Posterior vena cava (tissue), 2 donors: ENCODE results near the gene BUB1. TPM values are rescaled to one million over a fixed set of nuclear protein-coding genes. Genes with fewer than 3 reads are reported as not detected.
"Not testable (repeated sequence)": the region's sequence is repeated elsewhere in the genome, so short reads cannot be mapped to it uniquely, and the experiment has no call there.

Experiments
- DNase-seq: peaks from one replicate; pipeline ENCODE4 v3.0.0-alpha.2; 2020; ENCODE audit warnings: low spot score
- intact Hi-C, 2 donors: fragments of 100-400 bp; cut with DNase I; formaldehyde crosslinking; loops; one replicate each; pipeline versions ENCODE4 v1.14.1 to v1.14.2; 2022 to 2023
- total RNA-seq, 2 donors: library from RNA; stranded (reverse); fragmentation: NEBNext Ultra II Directional; extraction: Animal tissue kit (Norgen Biotek cat#: 25700); gene quantifications; one replicate each; pipeline ENCODE4 v1.2.1, GENCODE V29; 2021
- donor health status: DM: yes; HTN: yes; CAD: no.
- donor health status: DM: yes; HTN: yes; CAD: no.

Gene BUB1
- total RNA-seq, 2 donors from 2014 or later = 0.57 to 1.1 TPM

DNA sequence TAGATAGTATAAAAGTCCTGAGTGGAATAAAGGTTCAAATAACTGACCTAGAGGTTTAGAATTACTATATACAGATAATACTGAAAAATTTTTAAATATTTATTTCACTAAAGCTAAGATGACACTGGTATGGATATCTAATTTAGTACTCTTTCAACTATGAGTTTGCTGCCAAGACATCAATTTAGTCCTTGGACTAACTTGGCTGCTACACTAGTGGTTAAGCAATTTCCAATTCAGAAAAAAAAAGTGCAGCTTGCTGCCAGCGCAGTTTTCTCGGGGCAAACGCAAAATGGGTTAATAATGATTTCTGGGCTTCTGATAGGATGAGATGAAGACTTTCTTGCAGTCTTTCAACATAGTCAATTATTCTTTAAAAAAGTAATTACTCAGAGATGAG, 10.8 kb downstream of the BUB1 start:
- no peak for DNase-seq
- intact Hi-C loops = no loop called here

DNA sequence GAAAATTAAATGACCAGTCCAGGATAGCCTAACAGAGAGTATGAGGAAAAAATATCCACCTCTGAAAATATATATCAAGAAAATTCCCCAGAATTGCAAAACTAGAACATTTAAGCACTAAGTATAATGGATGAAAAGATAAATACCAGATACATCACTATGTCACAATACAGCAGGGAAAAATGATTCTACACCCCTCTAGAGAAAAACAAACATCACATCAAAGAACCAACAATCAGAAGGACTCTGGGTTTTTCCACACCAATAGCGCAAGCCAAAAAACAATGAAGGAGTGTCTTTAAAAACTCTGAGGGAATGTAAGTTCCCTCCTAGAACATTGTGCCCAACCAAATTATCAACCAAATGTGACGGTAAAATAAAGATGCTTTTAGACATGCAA, 13.7 kb downstream of the BUB1 start:
- no peak for DNase-seq
- intact Hi-C loops = no loop called here

DNA sequence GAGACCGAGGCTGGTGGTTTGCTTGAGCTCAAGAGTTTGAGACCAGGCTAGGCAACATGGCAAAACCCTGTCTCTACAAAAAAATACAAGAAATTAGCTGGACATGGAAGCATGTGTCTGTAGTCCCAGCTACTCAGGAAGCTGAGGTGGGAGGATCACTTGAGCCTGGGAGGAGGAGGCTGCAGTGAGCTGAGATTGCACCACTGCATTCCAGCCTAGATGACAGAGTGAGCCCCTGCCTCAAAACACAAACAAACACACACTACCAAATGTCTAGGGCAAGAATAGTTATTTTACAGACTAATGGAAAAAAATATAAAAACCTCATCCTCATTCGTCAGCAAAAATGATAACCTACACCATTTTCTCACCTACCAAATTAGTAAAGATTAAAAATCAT, 15.3 kb downstream of the BUB1 start:
- no peak for DNase-seq
- intact Hi-C loops = no loop called here

DNA sequence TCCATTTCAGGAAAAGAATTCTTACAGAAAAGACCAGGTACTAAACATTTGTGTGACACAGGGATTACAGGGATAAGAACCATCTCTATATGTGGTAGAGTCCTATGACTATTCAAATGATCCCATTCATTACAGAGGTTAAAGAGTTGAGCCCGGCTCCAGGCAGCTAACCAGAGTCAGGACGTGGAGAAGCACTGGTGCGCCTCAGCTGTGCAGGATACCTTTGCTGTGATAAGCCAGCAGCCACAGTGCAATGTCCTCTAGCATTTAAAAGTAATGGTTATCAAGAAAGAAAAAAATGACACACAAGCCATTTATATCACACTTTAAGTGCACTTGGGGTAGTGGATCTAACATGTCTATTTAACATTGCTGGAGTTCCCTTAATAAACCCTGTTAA, 17.3 kb downstream of the BUB1 start:
- intact Hi-C loops = no loop called here

DNA sequence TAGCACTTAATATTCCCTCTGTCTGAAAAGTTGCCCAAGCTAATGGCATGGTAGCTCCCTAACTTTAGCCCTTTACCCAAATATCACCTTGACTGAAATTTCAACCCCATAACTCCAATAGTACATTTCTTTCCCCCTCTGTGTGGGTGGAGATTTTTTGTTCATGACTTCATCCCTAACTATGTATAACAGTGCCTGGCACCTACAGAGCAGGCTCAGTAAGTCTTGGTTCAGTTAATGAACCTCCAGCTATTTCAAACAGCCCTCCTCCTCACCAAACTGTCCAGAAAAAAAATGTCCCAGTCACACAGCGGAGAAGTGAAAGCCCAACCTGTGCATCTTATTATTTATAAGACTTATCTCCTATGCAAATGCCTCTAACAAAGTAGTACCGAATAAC, 18.6 kb downstream of the BUB1 start:
- DNase-seq = no peak
- intact Hi-C loops = no loop called here

More for the DNA sequence above, 17.3 kb downstream of the BUB1 start:
- no peak for DNase-seq

DNA sequence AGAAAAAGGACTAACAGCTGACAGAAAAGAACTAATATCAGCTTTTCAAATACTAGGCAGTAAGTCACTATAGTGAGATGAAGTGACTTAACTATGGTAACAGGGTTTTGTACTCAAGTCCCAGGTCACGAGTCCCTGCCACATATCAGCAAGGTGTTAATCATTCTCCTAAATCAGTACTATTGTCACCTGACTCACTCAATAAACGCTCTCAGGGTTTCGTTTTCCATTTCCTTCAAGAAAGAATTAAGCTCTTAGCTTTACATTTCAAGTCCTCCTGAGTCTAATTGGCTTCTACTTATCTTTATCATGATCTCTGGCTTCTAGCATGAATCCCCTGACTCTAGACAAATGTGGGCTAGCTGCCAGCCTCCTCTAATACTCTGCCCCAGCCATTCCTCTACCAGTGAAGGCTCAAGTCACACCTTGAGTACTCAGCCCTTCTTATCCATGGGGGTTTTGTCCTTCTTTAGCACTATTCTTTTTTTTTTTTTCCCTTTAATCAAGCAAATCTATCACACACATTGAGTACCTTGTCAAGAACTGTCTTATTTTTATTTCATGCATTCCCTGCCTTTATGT, 20.0 kb downstream of the BUB1 start:
- intact Hi-C loops = no loop called here
- no peak for DNase-seq

DNA sequence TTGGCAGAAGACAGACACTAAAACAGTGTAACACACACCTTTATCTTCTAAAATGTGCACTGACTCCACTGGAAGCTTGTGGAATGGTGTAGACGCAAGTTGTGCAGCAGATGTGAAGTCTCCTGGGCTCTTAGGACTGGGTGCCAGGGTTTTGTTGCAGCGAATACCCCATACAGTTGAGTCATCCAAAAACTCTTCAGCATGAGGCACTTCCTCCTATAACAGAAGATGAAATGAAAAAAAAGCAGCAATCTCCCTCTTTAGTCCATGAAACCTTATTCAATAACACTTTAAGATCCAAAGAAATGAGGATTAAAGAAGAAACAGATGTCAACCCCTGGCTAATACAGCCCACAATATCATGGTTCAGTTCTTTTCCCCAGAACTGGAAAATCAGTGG, 22.2 kb downstream of the BUB1 start:
- DNase-seq = no peak
- intact Hi-C loops = no loop called here

DNA sequence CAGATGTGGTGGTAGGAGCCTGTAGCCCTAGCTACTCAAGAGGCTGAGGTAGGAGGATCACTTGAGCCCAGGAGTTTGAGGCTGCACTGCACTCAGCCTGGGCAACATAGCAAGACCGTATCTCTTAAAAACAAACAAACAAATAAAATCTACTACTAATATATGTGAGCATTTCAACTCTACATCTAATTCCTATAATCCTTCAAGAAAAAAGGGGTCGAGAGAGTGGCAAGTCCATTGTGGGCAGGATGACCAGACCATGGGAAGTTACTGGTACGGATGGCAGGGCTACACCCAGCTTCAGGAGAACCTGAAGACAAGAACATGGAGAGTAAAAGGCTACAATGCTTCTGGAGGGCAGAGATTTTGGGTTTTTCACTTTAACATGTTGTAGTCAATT, 24.0 kb downstream of the BUB1 start:
- intact Hi-C loops = no loop called here
- DNase-seq = no peak

DNA sequence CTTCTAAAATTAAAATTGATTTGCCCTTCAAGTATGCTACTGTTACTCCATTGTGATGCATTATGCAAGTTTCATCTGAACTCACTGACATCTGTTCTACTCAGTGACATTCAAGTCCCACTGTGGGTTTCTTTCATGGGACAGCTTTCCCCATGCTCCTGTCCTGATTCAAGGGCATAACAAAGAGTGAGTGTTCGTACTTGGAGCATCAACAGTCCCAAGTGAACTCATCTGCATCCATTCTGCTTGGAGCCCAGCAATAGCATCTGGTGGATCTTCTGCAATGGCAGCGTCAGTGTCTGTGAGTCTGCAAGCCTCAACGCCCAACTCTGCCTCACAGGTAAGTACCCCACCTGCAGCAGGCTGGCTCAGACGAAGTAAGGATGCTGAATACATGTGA, 27.5 kb downstream of the BUB1 start:
- intact Hi-C loops = no loop called here
- DNase-seq = no peak

DNA sequence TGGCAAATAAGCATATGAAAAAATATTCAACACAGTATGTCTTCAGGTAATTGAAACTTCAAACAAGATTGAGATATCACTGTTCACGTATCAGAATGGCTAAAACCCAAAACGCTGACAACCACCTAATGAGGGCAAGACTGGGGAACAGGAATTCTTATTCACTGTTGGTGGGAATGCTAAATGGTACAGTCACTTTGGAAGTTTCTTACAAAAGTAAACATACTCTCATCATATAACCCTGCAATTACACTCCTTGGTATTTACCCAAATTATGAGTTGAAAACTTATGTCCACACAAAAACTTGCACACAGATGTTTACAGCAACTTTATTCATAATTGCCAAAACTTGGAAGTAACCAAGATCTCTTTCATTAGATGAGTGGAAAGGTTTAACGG, 30.1 kb downstream of the BUB1 start:
- intact Hi-C loops = no loop called here
- DNase-seq = no peak

DNA sequence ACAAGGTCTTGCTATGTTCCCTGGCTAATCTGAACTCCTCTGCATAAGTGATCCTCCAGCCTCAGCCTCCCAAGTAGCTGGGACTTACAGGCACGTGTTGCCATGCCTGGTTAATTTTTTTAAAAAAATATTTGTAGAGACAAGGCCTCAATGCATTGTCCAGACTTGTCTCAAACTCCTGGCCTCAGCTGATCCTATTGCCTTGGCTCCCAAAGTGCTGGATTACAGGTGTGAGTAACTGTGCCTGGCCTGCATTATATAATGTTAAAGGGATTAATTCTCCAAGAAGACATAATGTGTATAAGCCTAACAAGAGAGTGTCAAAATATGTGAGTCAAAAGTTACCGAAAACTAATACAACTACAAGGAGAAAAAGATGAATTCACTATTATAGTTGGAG, 32.2 kb downstream of the BUB1 start:
- no peak for DNase-seq
- intact Hi-C loops = no loop called here

DNA sequence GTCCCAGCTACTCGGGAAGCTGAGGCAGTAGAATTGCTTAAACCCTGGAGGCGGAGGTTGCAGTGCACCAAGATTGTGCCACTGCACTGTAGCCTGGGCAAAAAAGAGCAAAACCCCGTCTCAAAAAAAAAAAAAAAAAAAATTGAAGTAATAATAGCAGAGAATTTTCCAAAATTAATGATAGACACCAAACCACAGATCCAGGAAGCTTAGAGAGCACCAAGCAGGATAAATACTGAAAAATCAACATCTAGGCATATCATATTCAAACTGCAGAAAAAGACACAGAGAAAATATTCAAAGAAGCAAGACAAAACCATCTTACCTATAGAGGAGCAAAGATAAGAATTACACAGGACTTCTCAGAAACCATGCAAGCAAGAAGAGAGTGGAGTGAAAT, 33.5 kb downstream of the BUB1 start:
- intact Hi-C loops = no loop called here
- DNase-seq = no peak

DNA sequence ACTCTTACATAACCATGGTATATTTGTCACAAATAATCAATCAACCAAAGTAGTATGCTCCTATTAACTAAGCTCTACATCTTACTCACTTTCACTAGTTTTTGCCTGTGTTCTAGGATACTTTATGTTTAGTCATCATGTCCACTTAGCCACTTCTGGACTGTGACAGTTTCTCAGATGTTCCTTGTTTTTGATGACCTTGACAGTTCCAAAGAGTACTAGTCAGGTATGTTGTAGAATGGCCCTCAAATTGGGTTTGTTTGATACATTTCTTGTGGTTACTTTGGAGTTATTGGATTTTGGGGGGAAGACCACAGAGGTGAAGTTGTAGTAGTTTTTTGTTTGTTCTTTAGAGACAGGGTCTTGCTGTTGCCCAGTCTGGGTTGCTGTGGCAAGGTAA, 35.5 kb downstream of the BUB1 start:
- DNase-seq = no peak
- intact Hi-C loops = no loop called here

DNA sequence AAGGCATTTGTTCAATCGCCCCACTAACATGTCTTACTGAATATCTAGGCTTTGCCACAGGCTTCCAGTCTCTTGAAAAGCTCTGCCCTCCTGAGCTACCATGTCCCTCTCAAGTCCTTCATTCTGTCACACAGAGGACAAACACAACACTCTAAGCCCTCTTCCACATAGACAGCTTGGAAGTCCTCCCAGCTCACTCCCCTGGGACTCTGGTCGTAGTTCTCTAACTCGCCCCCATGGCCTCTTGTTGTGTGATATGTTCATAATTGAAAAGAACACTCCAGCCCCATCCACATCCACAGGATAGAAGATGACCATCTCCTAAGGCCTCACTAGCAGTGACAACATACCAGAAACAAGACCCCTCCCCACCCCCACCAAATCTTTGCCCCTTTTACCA, 37.9 kb downstream of the BUB1 start:
- intact Hi-C loops = no loop called here
- DNase-seq = no peak

DNA sequence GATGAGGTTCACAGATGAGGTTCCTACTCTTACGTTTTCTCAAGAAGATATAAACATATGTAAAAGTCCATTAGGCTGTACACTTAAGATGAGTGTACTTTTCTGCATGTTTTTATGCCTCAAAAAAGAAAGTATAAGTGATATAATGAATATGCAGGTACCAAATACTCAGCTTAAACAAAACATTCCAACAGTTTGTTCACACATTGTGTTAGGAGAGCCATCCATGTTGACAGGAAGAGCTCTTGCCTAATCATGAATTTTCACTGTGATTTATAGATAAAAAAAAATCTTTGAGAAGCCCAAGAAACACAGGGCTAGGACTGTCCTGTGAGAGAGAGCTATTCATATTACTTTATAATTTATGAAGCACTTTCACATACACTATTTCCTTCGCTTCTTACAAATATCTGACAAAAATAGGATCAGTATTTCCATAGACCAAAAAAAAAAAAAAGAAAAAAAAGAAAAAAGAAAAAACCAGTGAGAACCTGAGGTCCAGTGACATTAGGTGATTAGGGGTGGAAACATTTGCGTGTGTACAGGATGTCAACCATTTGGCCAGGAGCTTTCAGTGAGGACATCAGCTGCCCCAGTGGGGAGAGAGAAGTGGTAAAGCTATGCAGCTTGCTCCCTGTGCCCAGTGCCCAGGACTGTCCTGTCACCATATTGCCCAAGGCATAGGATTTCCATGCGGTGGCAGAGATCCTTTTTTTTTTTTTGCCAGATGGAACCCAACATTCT, 38.7 kb downstream of the BUB1 start:
- intact Hi-C loops = no loop called here
- no peak for DNase-seq

DNA sequence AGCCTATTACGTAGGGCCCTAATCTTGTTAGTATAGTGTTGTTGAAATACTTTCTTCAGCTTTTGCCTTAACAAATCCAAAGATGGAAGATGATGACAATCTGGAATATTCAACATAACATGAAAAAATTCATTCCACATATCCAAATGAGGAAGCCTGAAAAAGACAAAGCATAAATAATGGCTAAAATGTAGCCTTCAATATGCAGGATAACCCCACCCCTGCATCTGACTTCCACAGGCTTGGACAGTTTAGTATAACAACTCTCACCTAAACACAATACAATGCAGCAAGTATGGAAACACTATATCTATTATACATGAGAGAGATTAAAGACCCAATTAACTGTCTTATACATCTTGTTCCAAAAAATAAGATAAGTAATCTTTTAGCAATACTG, 39.9 kb downstream of the BUB1 start:
- intact Hi-C loops = no loop called here
- no peak for DNase-seq

DNA sequence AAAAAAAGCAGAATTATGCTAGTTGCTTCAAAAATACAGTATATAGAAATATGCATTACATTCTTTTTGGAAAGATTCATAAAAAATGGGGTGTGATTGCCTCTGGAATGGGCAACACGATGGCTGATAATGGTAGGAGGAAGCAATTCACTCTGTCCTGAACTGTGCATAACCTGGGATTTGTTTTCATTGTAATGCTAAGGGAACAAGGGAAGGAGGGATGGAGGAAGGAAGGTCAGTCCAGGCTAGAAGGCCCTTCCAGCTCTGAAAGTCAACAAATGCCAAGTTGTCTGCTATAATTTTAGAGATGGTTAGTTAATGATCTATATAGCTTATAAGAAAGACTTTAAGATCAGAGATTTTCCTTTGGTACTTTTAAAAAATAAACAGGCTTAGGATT, 40.8 kb downstream of the BUB1 start:
- intact Hi-C loops = no loop called here
- no peak for DNase-seq

DNA sequence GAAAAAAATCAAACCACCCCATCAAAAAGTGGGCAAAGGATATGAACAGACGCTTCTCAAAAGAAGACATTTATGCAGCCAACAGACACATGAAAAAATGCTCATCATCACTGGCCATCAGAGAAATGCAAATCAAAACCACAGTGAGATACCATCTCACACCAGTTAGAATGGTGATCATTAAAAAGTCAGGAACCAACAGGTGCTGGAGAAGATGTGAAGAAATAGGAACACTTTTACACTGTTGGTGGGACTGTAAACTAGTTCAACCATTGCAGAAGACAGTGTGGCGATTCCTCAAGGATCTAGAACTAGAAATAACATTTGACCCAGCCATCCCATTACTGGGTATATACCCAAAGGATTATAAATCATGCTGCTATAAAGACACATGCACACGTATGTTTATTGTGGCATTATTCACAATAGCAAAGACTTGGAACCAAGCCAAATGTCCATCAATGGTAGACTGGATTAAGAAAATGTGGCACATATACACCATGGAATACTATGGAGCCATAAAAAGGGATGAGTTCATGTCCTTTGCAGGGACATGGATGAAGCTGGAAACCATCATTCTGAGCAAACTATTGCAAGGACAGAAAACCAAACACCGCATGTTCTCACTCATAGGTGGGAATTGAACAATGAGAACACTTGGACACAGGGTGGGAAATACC, 41.8 kb downstream of the BUB1 start:
- intact Hi-C loops, DNase-seq: not testable (repeated sequence)

DNA sequence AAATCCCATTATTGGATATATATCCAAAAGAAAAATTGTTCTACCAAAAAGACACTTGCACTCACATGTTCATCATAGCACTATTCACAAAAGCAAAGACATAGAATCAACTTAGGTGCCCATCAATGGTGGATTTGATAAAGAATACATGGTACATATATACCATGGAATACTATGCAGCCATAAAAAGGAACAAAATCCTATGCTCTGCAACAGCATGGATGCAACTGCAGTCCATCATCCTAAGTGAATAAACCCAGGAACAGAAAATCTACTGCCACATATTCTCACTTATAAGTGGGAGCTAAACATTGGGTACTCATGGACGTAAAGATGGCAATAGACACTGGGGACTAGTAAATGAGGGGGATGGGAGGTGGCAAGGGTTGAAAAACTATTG, 50.5 kb downstream of the BUB1 start:
- DNase-seq, intact Hi-C loops: not testable (repeated sequence)

DNA sequence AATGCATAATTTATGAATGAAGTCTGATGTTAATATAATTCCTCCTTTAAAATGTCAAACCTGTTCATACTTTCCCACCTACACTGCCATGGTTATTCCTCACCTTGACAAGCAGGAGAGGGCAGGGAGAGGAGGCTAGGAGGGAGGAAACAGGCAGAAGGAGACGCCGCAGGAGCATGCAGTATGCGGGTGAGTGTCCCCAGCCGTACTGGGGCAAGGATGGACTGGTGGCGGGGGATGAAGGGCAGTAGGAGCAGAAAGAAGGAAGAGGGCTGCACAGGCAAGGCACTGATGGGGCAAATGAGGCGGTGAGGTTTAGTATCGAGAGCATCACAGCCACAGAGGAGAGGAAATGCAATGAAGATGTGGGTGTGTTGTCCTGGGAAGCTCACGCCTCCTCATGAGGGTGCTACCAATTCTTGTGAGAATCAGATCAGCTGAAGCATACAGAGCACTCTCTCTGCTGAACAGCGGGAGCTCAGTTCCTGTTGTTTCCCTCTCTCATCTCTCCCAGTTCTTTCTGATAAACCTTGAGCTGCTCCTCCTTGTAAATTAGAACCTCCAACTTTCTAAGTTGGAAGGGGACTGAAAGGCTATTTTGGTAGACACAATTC, 58.4 kb downstream of the BUB1 start:
- intact Hi-C loops, DNase-seq: not testable (repeated sequence)
